Measurements from ENCODE around the gene NUB1. TPM values are rescaled to one million over a fixed set of nuclear protein-coding genes. Genes with fewer than 3 reads are reported as not detected.
A peak's percentile ranks its signal among the peaks of the same experiment; 100 is the strongest.

The NUB1 gene
- 45.8 and 48.5 TPM in 2 replicates for total RNA-seq (2021)
- long read RNA-seq, transcript NUB1-203 (9 exons, 1,703 nt): minor isoform, 21 of 155 reads
- long read RNA-seq, transcript NUB1-212 (15 exons, 3,210 nt): minor isoform, 5 of 155 reads
- long read RNA-seq, transcript NUB1-201 (15 exons, 3,180 nt): major isoform, 37 of 155 reads
- long read RNA-seq, partial matches to known transcripts: 40 of 155 reads
- long read RNA-seq, other reads (novel, unspliced or antisense): 50 of 155 reads

GRCh38 chr7:151341357-151342101, at the start of gene NUB1:
Gene NUB1, plus strand, starts transcription at chr7:151341812. Its CDS starts 3,538 bp downstream, at chr7:151345350.
- H3K27ac Mint-ChIP-seq: no peak within 1 kb of the TSS; a peak in 1 of 7 replicates
- peaks cover 5% of the 10 kb centered on the region for H3K27me3 Mint-ChIP-seq (ENCODE audit: low read depth)
- H3K4me1 ChIP-seq (ENCODE audit: insufficient read depth, low read length): no peaks in the 10 kb centered on the region
- no peaks in the 10 kb centered on the region for H3K79me2 ChIP-seq (ENCODE audit: insufficient read depth, low read length)
- H2AFZ ChIP-seq (ENCODE audit: low read length): no peak within 1 kb of the TSS
- no peaks in the 10 kb centered on the region for H4K20me1 ChIP-seq (ENCODE audit: control insufficient read depth, insufficient read depth, insufficient read length)
- H3K23me2 ChIP-seq (ENCODE audit: insufficient read length, low read depth, low read length, poor library complexity, severe bottlenecking): no peaks in the 10 kb centered on the region
- H3K4me1 Mint-ChIP-seq: peaks cover 0 to 3% of the 10 kb centered on the region in 2 experiments; a peak in 3 of 4 replicates
- no peak within 1 kb of the TSS for H4K8ac ChIP-seq (replicated peaks; ENCODE audit: insufficient read length, low read depth, low read length)
- no peak within 1 kb of the TSS for H3K23ac ChIP-seq (ENCODE audit: insufficient read length, low read depth, low read length)
- peaks cover 0 to 2% of the 10 kb centered on the region in 2 experiments; a peak in 2 of 5 replicates for H3K9me3 Mint-ChIP-seq
- no peak within 1 kb of the TSS for H2BK15ac ChIP-seq (ENCODE audit: low read depth, low read length)
- no peak within 1 kb of the TSS for H3K56ac ChIP-seq (ENCODE audit: insufficient read length, low read depth, low read length)
- no peak within 1 kb of the TSS for H4K91ac ChIP-seq (ENCODE audit: insufficient read length, low read depth, low read length)
- H3K27me3 ChIP-seq (ENCODE audit: insufficient read depth, low read length): peaks cover 2% of the 10 kb centered on the region; the same call in 1 of the 2 replicates
- no peak within 1 kb of the TSS for H2BK120ac ChIP-seq (ENCODE audit: low read depth, low read length, poor library complexity, severe bottlenecking)
- peak; percentile 91 for DNase-seq
- no peak within 1 kb of the TSS for H2BK20ac ChIP-seq (ENCODE audit: low read depth, low read length, poor library complexity, severe bottlenecking)
- no peaks in the 10 kb centered on the region for H3K9me3 ChIP-seq (ENCODE audit: control insufficient read depth, low read depth, low read length)
- peaks cover 2% of the 10 kb centered on the region for H3K79me1 ChIP-seq (ENCODE audit: insufficient read depth, low read depth, low read length, poor library complexity, severe bottlenecking)
- peak within 1 kb of the TSS; percentile 45 for H3K4me2 ChIP-seq (ENCODE audit: insufficient read depth, insufficient read length, low read length)
- no peak within 1 kb of the TSS for H3K27ac ChIP-seq (ENCODE audit: insufficient read length, low read depth, low read length)
- H3K9ac ChIP-seq (ENCODE audit: extremely low read depth, insufficient read length, low read length): peak within 1 kb of the TSS; percentile 74
- no peak within 1 kb of the TSS for H2BK12ac ChIP-seq (ENCODE audit: insufficient read length, low read depth, low read length)
- H2AK5ac ChIP-seq (ENCODE audit: insufficient read length, low read length): no peak within 1 kb of the TSS
- peak within 1 kb of the TSS; percentile 98 for H3K18ac ChIP-seq (ENCODE audit: insufficient read length, low read depth, low read length)
- H3K4me3 Mint-ChIP-seq: peak within 1 kb of the TSS; percentile 77 to 85
- no peak within 1 kb of the TSS for H2BK5ac ChIP-seq (ENCODE audit: insufficient read length, low read length)
- TF ChIP-seq CTCF (conservative IDR thresholded peaks at IDR 0.05): no peak
- no peak within 1 kb of the TSS for H3T11ph ChIP-seq (ENCODE audit: low read length)
- no peak within 1 kb of the TSS for H3K4ac ChIP-seq (ENCODE audit: low read depth, low read length)
- peak within 1 kb of the TSS; percentile 96 for H3K14ac ChIP-seq (ENCODE audit: insufficient read depth, low read length)
- WGBS (ENCODE audit: extremely low coverage, insufficient read length, low lambda C conversion rate): no CpG with 5 or more reads among the region's 72 CpGs
- H3K36me3 Mint-ChIP-seq (ENCODE audit: insufficient read depth in 1 of 3, low read depth in 3 of 3): peaks cover 0 to 19% (median 17%) of the 10 kb centered on the region in 3 experiments; a peak in 5 of 7 replicates
- H4K5ac ChIP-seq (ENCODE audit: insufficient read length, low read depth, low read length): no peak within 1 kb of the TSS
